ENCODE data around the gene ARFIP2.

Gene ARFIP2

DNA sequence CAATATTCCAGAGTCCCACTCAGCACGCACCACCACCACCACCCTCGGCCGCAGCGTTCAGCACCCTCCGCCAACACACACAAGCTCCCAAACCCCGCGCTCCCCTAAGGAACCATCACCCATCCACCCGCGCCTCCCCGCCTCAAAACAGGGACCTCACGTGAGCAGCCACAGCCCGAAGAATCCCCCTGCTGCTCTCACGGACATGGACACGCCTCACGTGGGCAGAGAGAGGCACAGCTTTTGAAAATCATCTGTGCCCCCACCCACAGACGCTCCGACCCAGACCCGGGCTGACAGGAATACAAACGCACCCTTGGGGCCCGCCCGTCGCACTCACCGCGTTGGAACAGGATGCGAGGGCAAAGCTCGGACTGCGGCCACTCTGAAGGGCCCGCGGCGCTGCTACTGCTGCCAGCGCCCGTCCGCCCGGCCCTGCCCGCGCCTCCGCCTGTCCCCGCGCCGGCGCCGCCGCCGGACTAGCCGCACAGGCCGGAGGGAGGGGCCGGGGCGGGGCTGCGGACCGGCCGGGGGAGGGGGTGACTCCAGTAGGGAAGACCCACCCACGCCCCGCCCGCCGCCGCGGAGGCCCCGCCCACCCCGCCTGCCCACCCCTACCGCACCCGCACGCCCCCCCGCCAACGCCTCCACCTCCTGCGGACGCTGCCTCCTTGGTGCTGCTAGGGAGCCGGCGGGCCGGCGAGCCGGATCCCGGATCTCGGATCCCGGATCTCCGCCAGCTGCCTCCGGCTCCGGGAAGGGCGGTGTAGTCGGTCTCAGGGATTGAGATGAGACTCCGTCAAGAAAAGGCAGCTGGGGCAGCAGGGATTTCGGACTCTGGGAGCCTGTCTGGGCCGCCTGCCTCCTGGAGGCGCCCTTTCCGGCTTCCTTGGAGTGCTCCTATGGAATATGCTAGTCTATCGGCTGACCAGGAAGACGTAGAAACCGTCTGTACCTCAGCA lies 7.4 kb downstream of the ARFIP2 start, which contains the start of gene TRIM3:
TRIM3 (minus strand) TSS at position 491 of the 962 bp plus-strand sequence. CDS start 8,246 bp downstream, outside the sequence.
- H3K9ac ChIP-seq (ENCODE audit: low read length): peak within 1 kb of the TSS; percentile 68
- no peak for TF ChIP-seq EZH2phosphoT487 (conservative IDR thresholded peaks at IDR 0.05; ENCODE audit: low read length)
- TF ChIP-seq, protein P1, sequence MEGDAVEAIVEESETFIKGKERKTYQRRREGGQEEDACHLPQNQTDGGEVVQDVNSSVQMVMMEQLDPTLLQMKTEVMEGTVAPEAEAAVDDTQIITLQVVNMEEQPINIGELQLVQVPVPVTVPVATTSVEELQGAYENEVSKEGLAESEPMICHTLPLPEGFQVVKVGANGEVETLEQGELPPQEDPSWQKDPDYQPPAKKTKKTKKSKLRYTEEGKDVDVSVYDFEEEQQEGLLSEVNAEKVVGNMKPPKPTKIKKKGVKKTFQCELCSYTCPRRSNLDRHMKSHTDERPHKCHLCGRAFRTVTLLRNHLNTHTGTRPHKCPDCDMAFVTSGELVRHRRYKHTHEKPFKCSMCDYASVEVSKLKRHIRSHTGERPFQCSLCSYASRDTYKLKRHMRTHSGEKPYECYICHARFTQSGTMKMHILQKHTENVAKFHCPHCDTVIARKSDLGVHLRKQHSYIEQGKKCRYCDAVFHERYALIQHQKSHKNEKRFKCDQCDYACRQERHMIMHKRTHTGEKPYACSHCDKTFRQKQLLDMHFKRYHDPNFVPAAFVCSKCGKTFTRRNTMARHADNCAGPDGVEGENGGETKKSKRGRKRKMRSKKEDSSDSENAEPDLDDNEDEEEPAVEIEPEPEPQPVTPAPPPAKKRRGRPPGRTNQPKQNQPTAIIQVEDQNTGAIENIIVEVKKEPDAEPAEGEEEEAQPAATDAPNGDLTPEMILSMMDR (IDR thresholded peaks at IDR 0.05; ENCODE audit: insufficient read depth, low read length, poor library complexity, severe bottlenecking): no peak
- H3K79me2 ChIP-seq (ENCODE audit: insufficient read depth, low read length): no peaks in the 10 kb centered on the region
- H3K27ac ChIP-seq (ENCODE audit: low read depth, low read length): no peak within 1 kb of the TSS
- no peaks in the 10 kb centered on the region for H3K9me2 ChIP-seq (replicated peaks; ENCODE audit: insufficient read depth, low read length)
- H3K4me3 ChIP-seq (ENCODE audit: insufficient read depth, low read length, poor library complexity, severe bottlenecking): peak within 1 kb of the TSS; percentile 74
- no peaks in the 10 kb centered on the region for H3K36me3 ChIP-seq (ENCODE audit: low read length)
- no peaks in the 10 kb centered on the region for H3K27me3 ChIP-seq (ENCODE audit: low read length)
- peak within 1 kb of the TSS; percentile 92 for H3K4me2 ChIP-seq (ENCODE audit: low read depth, low read length, poor library complexity, severe bottlenecking)
- H3F3A ChIP-seq (ENCODE audit: insufficient read depth): peaks cover 15% of the 10 kb centered on the region
- peak within 1 kb of the TSS; percentile 96 for H2AFZ ChIP-seq (ENCODE audit: low read depth, low read length, severe bottlenecking)
- no peaks in the 10 kb centered on the region for H3K9me3 ChIP-seq (ENCODE audit: insufficient read depth, low read length)
- no peaks in the 10 kb centered on the region for H4K20me1 ChIP-seq (ENCODE audit: low read depth, low read length)

DNA sequence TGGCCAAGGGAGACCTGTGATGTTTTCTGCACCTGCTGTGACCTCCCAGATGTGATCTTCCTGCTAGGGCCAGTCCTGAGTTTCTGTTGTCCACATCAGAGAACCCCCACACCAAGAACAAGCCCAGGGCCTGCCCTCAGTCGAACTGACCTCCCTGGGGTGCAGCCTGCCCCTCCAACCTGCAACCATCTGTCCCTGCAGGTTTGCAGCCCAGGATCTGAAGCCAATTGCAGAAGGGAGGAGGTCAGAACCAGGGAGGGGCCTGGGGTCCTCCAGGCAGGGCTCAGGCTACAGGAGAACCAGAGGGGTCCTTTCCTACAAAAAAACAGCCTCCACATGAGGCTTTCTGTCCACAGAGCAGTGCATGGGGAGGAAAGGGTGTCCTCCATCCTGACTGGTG lies 8.2 kb downstream of the ARFIP2 start:
- H3K9me3 ChIP-seq (ENCODE audit: insufficient read depth, low read length): no peaks in the 10 kb centered on the region
- no peaks in the 10 kb centered on the region for H3K79me2 ChIP-seq (ENCODE audit: insufficient read depth, low read length)
- H3K27ac ChIP-seq (ENCODE audit: low read depth, low read length): no peak overlapping the region
- H4K20me1 ChIP-seq (ENCODE audit: low read depth, low read length): no peaks in the 10 kb centered on the region
- peaks cover 15% of the 10 kb centered on the region for H3F3A ChIP-seq (ENCODE audit: insufficient read depth)
- H3K36me3 ChIP-seq (ENCODE audit: low read length): no peaks in the 10 kb centered on the region
- H3K4me3 ChIP-seq (ENCODE audit: insufficient read depth, low read length, poor library complexity, severe bottlenecking): no peak overlapping the region
- H3K9ac ChIP-seq (ENCODE audit: low read length): 0 out of 2 replicates have a peak overlapping the region, but pooled peaks have one; percentile 68
- no peak overlapping the region for H2AFZ ChIP-seq (ENCODE audit: low read depth, low read length, severe bottlenecking)
- peak overlapping the region; percentile 92 for H3K4me2 ChIP-seq (ENCODE audit: low read depth, low read length, poor library complexity, severe bottlenecking)
- no peaks in the 10 kb centered on the region for H3K27me3 ChIP-seq (ENCODE audit: low read length)
- no peaks in the 10 kb centered on the region for H3K9me2 ChIP-seq (replicated peaks; ENCODE audit: insufficient read depth, low read length)
- TF ChIP-seq EZH2phosphoT487 (conservative IDR thresholded peaks at IDR 0.05; ENCODE audit: low read length): no peak
- TF ChIP-seq, protein P1 (IDR thresholded peaks at IDR 0.05; ENCODE audit: insufficient read depth, low read length, poor library complexity, severe bottlenecking): no peak

DNA sequence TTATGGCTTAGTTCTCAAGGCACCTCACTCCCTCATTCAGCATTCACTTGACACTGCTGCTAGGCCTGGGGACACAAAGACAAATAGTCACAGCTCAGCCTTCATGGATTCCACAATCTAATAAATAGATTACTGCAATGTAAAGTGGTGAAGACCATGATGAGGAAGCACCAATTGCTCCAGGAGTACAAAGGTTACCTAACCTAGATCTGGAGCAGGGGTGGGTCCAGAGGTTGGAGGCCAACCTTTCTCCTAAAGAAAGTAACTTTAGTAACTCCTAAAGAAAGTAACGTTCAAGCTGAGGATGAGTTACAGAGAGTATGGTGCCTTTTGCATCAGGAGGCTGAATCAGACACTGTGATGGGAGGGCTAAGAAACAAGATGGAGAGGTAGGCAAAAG lies 11.5 kb downstream of the ARFIP2 start:
- Histone ChIP-seq H3F3A (ENCODE audit: insufficient read depth) (peaks cover 5% of the 10 kb centered on the region), H3K79me2 (ENCODE audit: insufficient read depth, low read length) (no peaks in the 10 kb centered on the region), H3K27ac (ENCODE audit: low read depth, low read length) (no peak overlapping the region), H3K36me3 (ENCODE audit: low read length) (no peaks in the 10 kb centered on the region), H3K27me3 (ENCODE audit: low read length) (no peaks in the 10 kb centered on the region), H3K9me3 (ENCODE audit: insufficient read depth, low read length) (no peaks in the 10 kb centered on the region), H3K4me2 (ENCODE audit: low read depth, low read length, poor library complexity, severe bottlenecking) (no peak overlapping the region), H3K9ac (ENCODE audit: low read length) (no peak overlapping the region), H3K4me3 (ENCODE audit: insufficient read depth, low read length, poor library complexity, severe bottlenecking) (no peak overlapping the region), H2AFZ (ENCODE audit: low read depth, low read length, severe bottlenecking) (no peak overlapping the region), H4K20me1 (ENCODE audit: low read depth, low read length) (no peaks in the 10 kb centered on the region), H3K9me2 (replicated peaks; ENCODE audit: insufficient read depth, low read length) (no peaks in the 10 kb centered on the region)
- TF ChIP-seq EZH2phosphoT487 (conservative IDR thresholded peaks at IDR 0.05; ENCODE audit: low read length): no peak
- TF ChIP-seq, protein P1 (IDR thresholded peaks at IDR 0.05; ENCODE audit: insufficient read depth, low read length, poor library complexity, severe bottlenecking): no peak

Data from SU-DHL-6 (cell line).